Measurements from ENCODE around the gene NTS.

Gene NTS

DNA sequence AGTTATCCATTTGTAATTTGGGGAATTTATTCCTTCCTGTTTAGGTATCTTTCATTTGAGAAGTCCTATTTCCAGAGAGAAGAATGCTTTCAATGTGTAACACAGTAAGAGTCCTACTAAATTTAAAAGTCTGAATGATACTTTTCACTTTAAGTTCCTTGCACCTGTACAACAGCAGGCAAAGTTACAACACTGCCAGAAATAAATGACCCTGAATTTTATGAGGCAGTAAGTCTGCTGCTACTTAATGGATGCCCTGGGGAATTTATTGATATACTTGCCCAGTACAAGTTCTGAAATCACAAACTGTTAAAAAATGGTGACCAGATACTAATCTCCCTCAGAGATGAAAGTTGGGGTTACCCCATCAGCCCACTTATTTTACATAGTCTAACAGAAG is 53.1 kb downstream of the NTS start:
- Histone ChIP-seq H3K4me1 (ENCODE audit: control insufficient read depth in 1 of 2, insufficient read depth in 2 of 2, low read length in 2 of 2) (no peaks in the 10 kb centered on the region), H3K9me3 (ENCODE audit: control insufficient read depth in 1 of 2, low read length in 2 of 2) (no peaks in the 10 kb centered on the region), H3K4me3 (ENCODE audit: low read depth in 1 of 2, low read length in 2 of 2) (no peak overlapping the region)

More for the DNA sequence above, 53.1 kb downstream of the NTS start:
- Histone ChIP-seq H3K27me3 (ENCODE audit: low read depth, low read length) (no peaks in the 10 kb centered on the region), H3K27ac (ENCODE audit: low read length) (no peak overlapping the region), H3K36me3 (ENCODE audit: control insufficient read depth in 1 of 2, insufficient read depth in 2 of 2, low read length in 2 of 2) (no peaks in the 10 kb centered on the region)
